H1 (cell line): ENCODE data around the gene FGF21. TPM values are rescaled to one million over a fixed set of nuclear protein-coding genes. Genes with fewer than 3 reads are reported as not detected.

Experiments
- CTCF ChIA-PET: fragments of 300-600 bp; sonication (Branson Sonifier 250); formaldehyde crosslinking; loops from one replicate; lab custom pipeline; 2021; ENCODE audit not compliant: partially characterized antibody; lab: Charles Lee
- POLR2A ChIA-PET: fragments of 300-600 bp; sonication (Branson Sonifier 250); formaldehyde crosslinking; loops from one replicate; lab custom pipeline; 2021; ENCODE audit warnings: inconsistent platforms; ENCODE audit not compliant: partially characterized antibody; lab: Charles Lee
- DNase-seq, 2 experiments: peaks; one replicate each; pipeline versions ENCODE4 v3.0.0 to v3.0.0-alpha.2; 2010 to 2022; ENCODE audit warnings: low spot score in 2 of 2, low read depth in 1 of 2, mixed read lengths in 1 of 2
- FAIRE-seq: peaks from 2 replicates; lab custom pipeline; 2011; peaks lifted over from hg19 to GRCh38; lab: Jason Lieb, UNC
- H2AFZ ChIP-seq: 2 replicates; pipeline ENCODE4 v1.8.1; 2012; ENCODE audit warnings: low read length, inconsistent platforms
- H2AK5ac ChIP-seq: 2 replicates; pipeline ENCODE4 v1.6.1; 2013; ENCODE audit warnings: low read depth, low read length
- H2BK120ac ChIP-seq: replicated peaks from 2 replicates; pipeline ENCODE3; 2013; ENCODE audit warnings: low read depth, low read length, inconsistent platforms
- H2BK12ac ChIP-seq: 2 replicates; pipeline ENCODE4 v1.6.1; 2013; ENCODE audit warnings: low read depth, low read length
- H2BK15ac ChIP-seq: 2 replicates; pipeline ENCODE4 v1.6.1; 2013; ENCODE audit warnings: low read length
- H2BK20ac ChIP-seq: 2 replicates; pipeline ENCODE4 v1.6.1; 2013; ENCODE audit warnings: low read length
- H2BK5ac ChIP-seq: 2 replicates; pipeline ENCODE4 v1.6.1; 2013; ENCODE audit warnings: low read depth, low read length
- H3K14ac ChIP-seq: 2 replicates; pipeline ENCODE4 v1.6.1; 2013; ENCODE audit warnings: inconsistent platforms; ENCODE audit not compliant: insufficient read length
- H3K18ac ChIP-seq: 2 replicates; pipeline ENCODE4 v1.6.1; 2013; ENCODE audit warnings: low read length; ENCODE audit errors: extremely low read depth
- H3K23ac ChIP-seq: 2 replicates; pipeline ENCODE4 v1.6.1; 2013; ENCODE audit warnings: inconsistent platforms; ENCODE audit not compliant: insufficient read length
- H3K23me2 ChIP-seq: 2 replicates; pipeline ENCODE4 v1.6.1; 2013; ENCODE audit warnings: low read depth, low read length
- H3K27ac ChIP-seq: 2 replicates; pipeline ENCODE4 v1.6.1; 2011; ENCODE audit warnings: low read depth, low read length, inconsistent platforms
- H3K27me3 ChIP-seq, 4 experiments: replicated peaks in 1 of 4; 1 replicate in 1 of 4; 2 replicates in 3 of 4; pipeline versions ENCODE4 v1.6.1 to v1.8.1; 2011 to 2013; ENCODE audit warnings: low read length in 3 of 4, mild to moderate bottlenecking in 3 of 4, inconsistent platforms in 2 of 4, mixed read lengths in 2 of 4, moderate library complexity in 1 of 4; ENCODE audit not compliant: control insufficient read depth in 3 of 4, insufficient read depth in 3 of 4; ENCODE audit errors: extremely low read depth in 1 of 4
- H3K36me3 ChIP-seq, 4 experiments: 2 replicates each; pipeline versions ENCODE4 v1.6.1 to v1.8.1; 2011 to 2013; ENCODE audit warnings: mild to moderate bottlenecking in 4 of 4, low read length in 3 of 4, moderate library complexity in 2 of 4, control low read depth in 1 of 4, inconsistent platforms in 1 of 4; ENCODE audit not compliant: insufficient read depth in 4 of 4, control insufficient read depth in 2 of 4
- H3K4ac ChIP-seq: replicated peaks from 2 replicates; pipeline ENCODE3; 2013; ENCODE audit warnings: low read length, low read depth, mixed read lengths, inconsistent platforms; ENCODE audit not compliant: insufficient read length
- H3K4me1 ChIP-seq, 4 experiments: replicated peaks in 1 of 4; 1 replicate in 1 of 4; 2 replicates in 3 of 4; pipeline versions ENCODE4 v1.6.1 to v1.8.1; 2011 to 2013; ENCODE audit warnings: low read length in 3 of 4, inconsistent platforms in 2 of 4, mixed read lengths in 1 of 4; ENCODE audit not compliant: insufficient read depth in 4 of 4, control insufficient read depth in 3 of 4
- H3K4me2 ChIP-seq, 2 experiments: 2 replicates each; pipeline versions ENCODE4 v1.6.1 to v1.8.1; 2011 to 2013; ENCODE audit warnings: low read depth in 2 of 2, low read length in 2 of 2, control low read depth in 1 of 2, inconsistent platforms in 1 of 2, mild to moderate bottlenecking in 1 of 2; ENCODE audit not compliant: insufficient read depth in 1 of 2
- H3K4me3 ChIP-seq, 4 experiments: fragments of 200-600, 300-600 bp in 1 of 4; sonication (generic), shearing (Covaris generic), sonication (Bioruptor Twin) in 1 of 4; 2 replicates each; pipeline versions ENCODE4 v1.5.1 to v1.8.1; 2011 to 2016; ENCODE audit warnings: low read length in 4 of 4, low read depth in 3 of 4, control low read depth in 2 of 4, inconsistent platforms in 2 of 4, mild to moderate bottlenecking in 2 of 4, mixed read lengths in 1 of 4, moderate library complexity in 1 of 4; ENCODE audit not compliant: insufficient read depth in 2 of 4; ENCODE audit errors: extremely low read depth in 1 of 4
- H3K56ac ChIP-seq: replicated peaks from 2 replicates; pipeline ENCODE3; 2013; ENCODE audit warnings: low read depth, mild to moderate bottlenecking, mixed read lengths, low read length, inconsistent platforms; ENCODE audit not compliant: insufficient read length
- H3K79me1 ChIP-seq: 2 replicates; pipeline ENCODE4 v1.6.1; 2013; ENCODE audit warnings: low read depth, low read length, control low read depth
- H3K79me2 ChIP-seq, 2 experiments: 2 replicates each; pipeline versions ENCODE4 v1.6.1 to v1.8.1; 2012 to 2013; ENCODE audit warnings: low read length in 2 of 2, mild to moderate bottlenecking in 2 of 2, inconsistent platforms in 1 of 2; ENCODE audit not compliant: insufficient read depth in 2 of 2, control insufficient read depth in 1 of 2
- H3K9ac ChIP-seq, 4 experiments: replicated peaks in 1 of 4; 1 replicate in 1 of 4; 2 replicates in 3 of 4; pipeline versions ENCODE4 v1.6.1 to v1.8.1; 2011 to 2013; ENCODE audit warnings: low read depth in 3 of 4, low read length in 3 of 4, control low read depth in 2 of 4, mild to moderate bottlenecking in 2 of 4, moderate library complexity in 2 of 4, inconsistent platforms in 1 of 4; ENCODE audit errors: extremely low read depth in 1 of 4
- H3K9me3 ChIP-seq, 2 experiments: 2 replicates each; pipeline versions ENCODE4 v1.6.1 to v1.8.1; 2012 to 2013; ENCODE audit warnings: mild to moderate bottlenecking in 2 of 2, moderate library complexity in 2 of 2, control low read depth in 1 of 2, inconsistent platforms in 1 of 2, low read depth in 1 of 2, low read length in 1 of 2, mixed read lengths in 1 of 2; ENCODE audit not compliant: insufficient read depth in 2 of 2
- H4K20me1 ChIP-seq, 2 experiments: replicated peaks in 1 of 2; 2 replicates each; pipeline versions ENCODE3 to v1.8.1; 2011 to 2013; ENCODE audit warnings: inconsistent platforms in 2 of 2, low read length in 2 of 2, mild to moderate bottlenecking in 1 of 2; ENCODE audit not compliant: insufficient read depth in 2 of 2, control insufficient read depth in 1 of 2
- H4K5ac ChIP-seq: 2 replicates; pipeline ENCODE4 v1.6.1; 2013; ENCODE audit warnings: low read length, low read depth, mixed read lengths, inconsistent platforms; ENCODE audit not compliant: insufficient read length
- H4K8ac ChIP-seq: 2 replicates; pipeline ENCODE4 v1.8.0; 2013; ENCODE audit warnings: mild to moderate bottlenecking, moderate library complexity, low read length, inconsistent platforms; ENCODE audit not compliant: insufficient read depth; ENCODE audit errors: extremely low read depth
- H4K91ac ChIP-seq: replicated peaks from 2 replicates; pipeline ENCODE3; 2013; ENCODE audit warnings: low read length, mixed read lengths, inconsistent platforms; ENCODE audit not compliant: insufficient read length
- CREB1 ChIP-seq: IDR thresholded peaks from 2 replicates; pipeline ENCODE4 v1.6.1; 2012; ENCODE audit warnings: inconsistent platforms
- KDM1A ChIP-seq: fragments of 200-600, 300-600 bp; sonication (generic); IDR thresholded peaks from 2 replicates; pipeline ENCODE4 v1.7.1; 2016; ENCODE audit warnings: mild to moderate bottlenecking, low read length, borderline replicate concordance
- WGBS, 2 experiments: shearing (Covaris generic) in 1 of 2; methylation state at CpG; one replicate each; pipeline versions ENCODE4 v1.1.6 to v1.1.7; 2013 to 2015; ENCODE audit warnings: low lambda C conversion rate in 2 of 2, mixed read lengths in 2 of 2, inconsistent platforms in 1 of 2, low coverage in 1 of 2, missing lambda C conversion rate in 1 of 2; ENCODE audit not compliant: insufficient replicate concordance in 2 of 2, insufficient coverage in 1 of 2, insufficient read length in 1 of 2; ENCODE audit errors: extremely low coverage in 1 of 2, missing lambda C conversion rate in 1 of 2; 5-methylcytosine and 5-hydroxymethylcytosine counted together
- polyA plus RNA-seq, 7 experiments: library from polyadenylated mRNA; depleted of rRNA in 3 of 7; stranded (reverse) in 5 of 7; unstranded in 2 of 7; fragments of >200 nt in 5 of 7; fragments of 200-250 nt in 2 of 7; gene quantifications; 1 replicate in 5 of 7; 2 replicates in 1 of 7; 4 replicates in 1 of 7; pipeline versions ENCODE4 v1.2.1 to v1.2.3, GENCODE V29; 2011 to 2013; ENCODE audit warnings: missing spikeins in 2 of 7, mixed read lengths in 2 of 7
- total RNA-seq: library from RNA; stranded (reverse); fragmentation: NEBNext Ultra II Directional; extraction: Animal tissue kit (Norgen Biotek cat#: 25700); gene quantifications from 2 replicates; pipeline ENCODE4 v1.2.1, GENCODE V29; 2021

Gene FGF21
- total and polyA plus RNA-seq, 2 of the 8 experiments (the other 6 are each of a cell fraction or from before 2014, with no cell fraction given) = 0.48 to 0.80 TPM

GRCh38 chr19:48750771-48751504 lies 4.4 kb upstream of the FGF21 start:
- no peak overlapping the region for H4K5ac ChIP-seq
- peak overlapping the region; percentile 19 to 97 (median 59); a peak in 5 of 8 replicates for H3K4me3 ChIP-seq
- CTCF ChIA-PET = interaction anchor here (0.7 to 2.1 kb wide), 9 partner anchors 9 to 85 kb away, joined by 3 to 9 read pairs (median 4); partner anchors contain the start of gene HSD17B14
- no peak overlapping the region for H2BK120ac ChIP-seq
- no peak overlapping the region for H3K23ac ChIP-seq
- no peak for TF ChIP-seq KDM1A
- no peak for TF ChIP-seq CREB1
- peaks cover 8 to 23% (median 18%) of the 10 kb centered on the region in 4 experiments for H3K4me1 ChIP-seq
- H3K36me3 ChIP-seq = peaks cover 11 to 30% (median 15%) of the 10 kb centered on the region in 4 experiments
- no peaks in the 10 kb centered on the region for H3K27me3 ChIP-seq
- peaks cover 15% of the 10 kb centered on the region for H3K23me2 ChIP-seq
- H2AK5ac ChIP-seq = no peak overlapping the region
- H2BK12ac ChIP-seq = 0 out of 2 replicates have a peak overlapping the region, but pooled peaks have one; percentile 12
- H3K9ac ChIP-seq = no peak overlapping the region
- DNase-seq (no peak), FAIRE-seq (no peak)
- peak overlapping the region; percentile 52 for H4K91ac ChIP-seq
- no peak overlapping the region for H3K4ac ChIP-seq
- H2BK20ac ChIP-seq = no peak overlapping the region
- H3K4me2 ChIP-seq = peak overlapping the region; percentile 91 to 98
- no peak overlapping the region for H3K27ac ChIP-seq
- no peak overlapping the region; the same call in 1 of the 2 replicates for H4K8ac ChIP-seq
- no peak overlapping the region for H3K56ac ChIP-seq
- peaks cover 3 to 27% of the 10 kb centered on the region in 2 experiments; a peak in 3 of 4 replicates for H3K79me2 ChIP-seq
- no peak overlapping the region for H2BK15ac ChIP-seq
- peak overlapping the region; percentile 44; the same call in 1 of the 2 replicates for H2BK5ac ChIP-seq
- no peak overlapping the region for H3K14ac ChIP-seq
- POLR2A ChIA-PET = interaction anchor here (0.7 to 5.6 kb wide), 9 partner anchors 8 to 37 kb away, joined by 3 to 30 read pairs (median 4); no protein-coding TSS in a partner anchor
- no peak overlapping the region for H2AFZ ChIP-seq
- WGBS, 2 experiments = 92% methylated on average over 28 of the region's 29 CpGs; no CpG with 5 or more reads in 1 of the 2 experiments
- no peaks in the 10 kb centered on the region for H3K9me3 ChIP-seq
- no peak overlapping the region for H3K18ac ChIP-seq
- peaks cover 14% of the 10 kb centered on the region for H3K79me1 ChIP-seq
- peaks cover 3 to 7% of the 10 kb centered on the region in 2 experiments for H4K20me1 ChIP-seq
